Breast epithelium (tissue), 4 donors: ENCODE results near the gene PLEKHM3. TPM values are rescaled to one million over a fixed set of nuclear protein-coding genes. Genes with fewer than 3 reads are reported as not detected.

Experiments used
- DNase-seq, 2 donors: peaks; one replicate each; pipeline ENCODE4 v3.0.0-alpha.2; 2019; ENCODE audit warnings: low spot score in 2 of 2
- H3K27ac ChIP-seq, 2 donors: fragments of 200-600 bp; sonication (generic) in 1 of 2; one replicate each; pipeline ENCODE4 v1.5.1; 2016 to 2019; ENCODE audit warnings: mild to moderate bottlenecking in 1 of 2
- H3K27me3 ChIP-seq, 2 donors: fragments of 200-600 bp; sonication (generic) in 1 of 2; one replicate each; pipeline versions ENCODE4 v1.5.1 to v1.6.0; 2017 to 2019; ENCODE audit warnings: control low read depth in 1 of 2, mild to moderate bottlenecking in 1 of 2
- H3K36me3 ChIP-seq: fragments of 200-600 bp; one replicate; pipeline ENCODE4 v1.5.1; 2019
- H3K4me1 ChIP-seq, 2 donors: fragments of 200-600 bp; sonication (generic); one replicate each; pipeline ENCODE4 v1.5.1; 2016 to 2019; ENCODE audit warnings: control low read depth in 1 of 2
- H3K4me3 ChIP-seq, 3 donors: fragments of 200-600 bp; sonication (generic); 1 replicate in 2 of 3; 2 replicates in 1 of 3; pipeline ENCODE4 v1.5.1; 2016 to 2019; ENCODE audit warnings: mild to moderate bottlenecking in 3 of 3, moderate library complexity in 2 of 3
- H3K9me3 ChIP-seq, 2 donors: fragments of 200-600 bp; sonication (generic) in 1 of 2; one replicate each; pipeline ENCODE4 v1.5.1; 2016 to 2019; ENCODE audit warnings: control low read depth in 1 of 2
- POLR2A ChIP-seq: fragments of 450-650 bp; IDR thresholded peaks from one replicate; pipeline ENCODE4 v1.6.1; 2016; ENCODE audit warnings: antibody characterized with exemption, mild to moderate bottlenecking, moderate library complexity
- POLR2AphosphoS5 ChIP-seq, 3 donors: sonication (generic); formaldehyde crosslinking; IDR thresholded peaks; one replicate each; pipeline ENCODE4 v1.6.1; 2017; ENCODE audit warnings: antibody characterized with exemption in 3 of 3
- intact Hi-C: fragments of 100-400 bp; cut with DNase I; formaldehyde crosslinking; loops from one replicate; pipeline ENCODE4 v1.15.1; 2023; ENCODE audit warnings: low total_unique reads
- total RNA-seq, 3 donors: library from RNA; depleted of rRNA; stranded (reverse); fragments of >200 nt; gene quantifications; one replicate each; pipeline ENCODE4 v1.1.0, GENCODE V29; 2016
- TF ChIP-seq, protein P1 (sequence below), 3 donors: fragments of 450-650 bp; IDR thresholded peaks; one replicate each; pipeline ENCODE4 v1.5.1; 2016 to 2017; ENCODE audit warnings: antibody characterized with exemption in 3 of 3, mild to moderate bottlenecking in 3 of 3, moderate library complexity in 3 of 3

Gene PLEKHM3
- total RNA-seq, 3 donors from 2014 or later, result 24.3 to 35.0 (median 29.0) TPM

DNA sequence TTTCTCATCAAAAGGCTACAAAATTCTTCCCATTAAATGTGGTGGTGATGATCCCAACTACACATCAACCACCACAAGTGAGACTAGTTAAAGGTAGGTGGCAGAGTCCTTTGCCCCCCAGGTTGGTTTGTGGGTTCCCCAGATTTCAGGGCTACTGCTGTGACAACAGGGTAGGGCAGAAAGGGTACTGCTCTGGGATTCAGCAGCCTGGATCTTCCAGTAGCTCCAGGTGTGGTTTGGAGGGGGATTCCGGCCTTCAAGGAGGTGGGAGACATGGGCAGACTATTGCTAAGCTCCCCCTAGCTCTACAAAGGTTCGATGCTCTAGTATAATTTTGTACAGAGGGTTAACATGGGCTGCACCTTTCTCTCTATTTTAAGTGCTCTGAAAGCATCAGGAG is 180.7 kb downstream of the PLEKHM3 start:
- no peak for TF ChIP-seq POLR2A
- no peak for TF ChIP-seq POLR2AphosphoS5 (IDR thresholded peaks at IDR 0.05)
- TF ChIP-seq, protein P1, sequence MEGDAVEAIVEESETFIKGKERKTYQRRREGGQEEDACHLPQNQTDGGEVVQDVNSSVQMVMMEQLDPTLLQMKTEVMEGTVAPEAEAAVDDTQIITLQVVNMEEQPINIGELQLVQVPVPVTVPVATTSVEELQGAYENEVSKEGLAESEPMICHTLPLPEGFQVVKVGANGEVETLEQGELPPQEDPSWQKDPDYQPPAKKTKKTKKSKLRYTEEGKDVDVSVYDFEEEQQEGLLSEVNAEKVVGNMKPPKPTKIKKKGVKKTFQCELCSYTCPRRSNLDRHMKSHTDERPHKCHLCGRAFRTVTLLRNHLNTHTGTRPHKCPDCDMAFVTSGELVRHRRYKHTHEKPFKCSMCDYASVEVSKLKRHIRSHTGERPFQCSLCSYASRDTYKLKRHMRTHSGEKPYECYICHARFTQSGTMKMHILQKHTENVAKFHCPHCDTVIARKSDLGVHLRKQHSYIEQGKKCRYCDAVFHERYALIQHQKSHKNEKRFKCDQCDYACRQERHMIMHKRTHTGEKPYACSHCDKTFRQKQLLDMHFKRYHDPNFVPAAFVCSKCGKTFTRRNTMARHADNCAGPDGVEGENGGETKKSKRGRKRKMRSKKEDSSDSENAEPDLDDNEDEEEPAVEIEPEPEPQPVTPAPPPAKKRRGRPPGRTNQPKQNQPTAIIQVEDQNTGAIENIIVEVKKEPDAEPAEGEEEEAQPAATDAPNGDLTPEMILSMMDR (IDR thresholded peaks at IDR 0.05), result no peak
- no peak for DNase-seq
- Histone ChIP-seq H3K9me3 (no peaks in the 10 kb centered on the region), H3K36me3 (no peaks in the 10 kb centered on the region), H3K4me3 (no peak overlapping the region), H3K27ac (no peak overlapping the region), H3K27me3 (no peaks in the 10 kb centered on the region), H3K4me1 (no peaks in the 10 kb centered on the region)
- intact Hi-C loops, result no loop called here

DNA sequence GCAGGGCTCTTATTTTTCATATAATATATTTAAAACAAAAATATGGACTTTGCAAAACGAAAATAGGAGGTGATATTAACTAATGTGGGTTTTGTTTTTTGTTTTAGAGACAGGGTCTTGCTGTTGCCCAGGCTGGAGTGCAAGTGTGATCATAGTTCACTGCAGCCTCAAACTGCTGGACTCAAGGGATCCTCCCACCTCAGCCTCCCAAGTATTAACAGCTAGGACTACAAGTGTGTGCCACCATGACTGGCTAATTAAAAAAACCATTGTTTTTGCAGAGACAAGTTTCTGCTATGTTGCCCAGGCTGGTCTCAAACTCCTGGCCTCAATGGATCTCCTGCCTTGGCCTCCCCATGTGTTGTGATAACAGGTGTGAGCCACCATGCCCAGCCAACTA is 185.2 kb downstream of the PLEKHM3 start:
- no peak for DNase-seq
- no peaks in the 10 kb centered on the region for H3K27me3 ChIP-seq
- intact Hi-C loops, result no loop called here
- no peak overlapping the region for H3K4me3 ChIP-seq
- H3K36me3 ChIP-seq, result no peaks in the 10 kb centered on the region
- no peak overlapping the region for H3K27ac ChIP-seq
- H3K9me3 ChIP-seq, result no peaks in the 10 kb centered on the region
- H3K4me1 ChIP-seq, result no peaks in the 10 kb centered on the region
- TF ChIP-seq, protein P1 (IDR thresholded peaks at IDR 0.05), result no peak
- TF ChIP-seq POLR2AphosphoS5 (IDR thresholded peaks at IDR 0.05) (no peak), POLR2A (no peak)

DNA sequence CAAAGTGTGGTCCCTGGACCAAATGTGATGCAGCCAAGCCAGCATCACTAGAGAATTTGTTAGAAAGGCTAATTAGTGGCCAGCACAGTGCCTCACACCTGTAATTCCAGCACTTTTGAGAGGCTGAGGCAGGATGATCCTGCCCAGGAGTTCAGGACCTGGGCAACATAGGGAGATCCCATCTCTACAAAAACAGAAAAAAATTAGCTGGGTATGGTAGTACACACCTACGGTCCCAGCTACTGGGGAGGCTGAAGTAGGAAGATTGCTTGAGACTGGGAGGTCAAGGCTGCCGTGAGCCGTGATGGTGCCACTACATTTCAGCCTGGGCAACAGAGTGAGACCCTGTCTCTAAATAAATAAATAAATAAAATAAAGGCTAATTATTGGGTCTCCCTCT is 185.8 kb downstream of the PLEKHM3 start:
- intact Hi-C loops, result loop anchor here (5.0 kb wide), 1 partner anchor 412 kb away; no protein-coding TSS in a partner anchor
- Histone ChIP-seq H3K27ac (no peak overlapping the region), H3K9me3 (no peaks in the 10 kb centered on the region), H3K36me3 (no peaks in the 10 kb centered on the region), H3K4me1 (no peaks in the 10 kb centered on the region), H3K27me3 (no peaks in the 10 kb centered on the region), H3K4me3 (no peak overlapping the region)
- TF ChIP-seq POLR2AphosphoS5 (IDR thresholded peaks at IDR 0.05), result no peak
- TF ChIP-seq, protein P1 (IDR thresholded peaks at IDR 0.05), result no peak
- TF ChIP-seq POLR2A, result no peak
- no peak for DNase-seq

DNA sequence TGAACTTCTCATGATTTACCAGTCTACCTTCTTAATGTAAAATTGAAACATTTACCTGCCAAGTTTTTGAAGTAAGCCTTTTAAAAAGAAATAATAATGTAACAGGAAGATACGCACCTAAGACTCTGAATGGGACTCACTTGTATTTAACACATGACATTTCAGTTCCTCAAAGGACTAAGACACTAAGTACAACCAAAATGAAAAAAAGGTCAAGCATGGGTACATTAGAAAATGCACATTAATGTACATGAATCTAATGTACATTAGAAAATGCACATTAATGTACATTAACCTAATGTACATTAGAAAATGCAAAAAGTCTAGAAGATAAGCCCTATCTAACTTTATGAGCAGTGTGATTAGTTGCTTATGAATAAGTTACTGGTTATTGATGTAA is 186.3 kb downstream of the PLEKHM3 start:
- Histone ChIP-seq H3K36me3 (no peaks in the 10 kb centered on the region), H3K4me3 (no peak overlapping the region), H3K27me3 (no peaks in the 10 kb centered on the region), H3K27ac (no peak overlapping the region), H3K4me1 (no peaks in the 10 kb centered on the region), H3K9me3 (no peaks in the 10 kb centered on the region)
- intact Hi-C loops, result loop anchor here (5.0 kb wide), 1 partner anchor 412 kb away; no protein-coding TSS in a partner anchor
- TF ChIP-seq POLR2A (no peak), POLR2AphosphoS5 (IDR thresholded peaks at IDR 0.05) (no peak)
- TF ChIP-seq, protein P1 (IDR thresholded peaks at IDR 0.05), result no peak
- no peak for DNase-seq

DNA sequence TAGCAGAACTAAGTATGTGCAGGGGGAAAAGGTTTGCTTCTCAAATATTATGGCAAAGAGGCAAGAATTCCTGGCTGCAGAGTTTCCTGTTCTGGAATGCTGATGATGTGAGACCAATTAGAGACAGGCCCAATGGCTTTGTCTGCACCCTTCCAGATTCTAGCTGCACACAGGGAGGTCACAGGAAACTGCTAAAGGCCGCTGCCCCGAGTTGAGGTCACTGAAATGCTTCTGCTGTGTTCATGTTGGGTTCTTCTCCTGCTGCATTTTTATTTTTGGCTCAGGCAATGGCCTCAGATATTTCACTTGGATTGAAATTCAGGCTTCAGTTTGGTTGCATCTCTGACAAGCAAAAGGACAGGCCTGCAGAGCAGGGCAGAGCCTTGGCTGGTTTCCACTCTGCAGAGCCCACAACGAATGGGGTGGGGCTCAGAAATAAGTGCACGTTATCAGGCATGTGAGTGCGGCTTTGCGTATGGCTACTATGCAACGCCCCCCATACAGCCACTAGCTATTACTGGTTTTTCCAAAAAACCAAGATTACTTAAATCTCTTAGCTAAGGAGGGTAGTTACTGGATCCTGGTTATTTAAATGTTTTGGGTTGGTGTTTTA is 188.7 kb downstream of the PLEKHM3 start:
- DNase-seq, result no peak
- H3K36me3 ChIP-seq, result no peaks in the 10 kb centered on the region
- no peaks in the 10 kb centered on the region for H3K9me3 ChIP-seq
- no peaks in the 10 kb centered on the region for H3K4me1 ChIP-seq
- TF ChIP-seq, protein P1 (IDR thresholded peaks at IDR 0.05), result no peak
- TF ChIP-seq POLR2AphosphoS5 (IDR thresholded peaks at IDR 0.05) (no peak), POLR2A (no peak)
- no peak overlapping the region for H3K4me3 ChIP-seq
- intact Hi-C loops, result loop anchor here (5.0 kb wide), 1 partner anchor 409 kb away; no protein-coding TSS in a partner anchor
- H3K27me3 ChIP-seq, result no peaks in the 10 kb centered on the region
- no peak overlapping the region for H3K27ac ChIP-seq
